Suppressor macrophage treated with lipopolysaccharide for 1 hour (primary cell): ENCODE measurements around the gene ERO1B.
"Not testable (repeated sequence)": the region's sequence is repeated elsewhere in the genome, so short reads cannot be mapped to it uniquely, and the experiment has no call there.

Experiments used
- DNase-seq, 3 donors: peaks; one replicate each; pipeline ENCODE4 v3.0.0-alpha.2; 2020 to 2022

ERO1B gene

GRCh38 chr1:236281654-236282424 lies at the start of gene ERO1B:
ERO1B (minus strand) TSS chr1:236281958; CDS start chr1:236281783, 175 bp downstream.
- DNase-seq, result peak; percentile 98 to 100 (median 99)

- not testable (repeated sequence) for DNase-seq
Observed at GRCh38 chr1:236331412-236331811, 49.7 kb upstream of the ERO1B start.

- no peak for DNase-seq
Observed at GRCh38 chr1:236326432-236326831, 44.7 kb upstream of the ERO1B start.

- no peak for DNase-seq
Observed at GRCh38 chr1:236325567-236325966, 43.8 kb upstream of the ERO1B start.

GRCh38 chr1:236323819-236324411 lies 42.2 kb upstream of the ERO1B start:
- DNase-seq, result no peak

- no peak for DNase-seq
Observed at GRCh38 chr1:236322566-236323409, 41.0 kb upstream of the ERO1B start.

GRCh38 chr1:236321101-236321500 lies 39.3 kb upstream of the ERO1B start:
- no peak for DNase-seq

- DNase-seq, result no peak
Observed at GRCh38 chr1:236320671-236321070, 38.9 kb upstream of the ERO1B start.

- no peak for DNase-seq
Observed at GRCh38 chr1:236320214-236320613, 38.5 kb upstream of the ERO1B start.

- no peak for DNase-seq
Observed at GRCh38 chr1:236316437-236316836, 34.7 kb upstream of the ERO1B start.

- DNase-seq, result no peak
Observed at GRCh38 chr1:236315518-236315917, 33.8 kb upstream of the ERO1B start.

GRCh38 chr1:236315092-236315491 lies 33.3 kb upstream of the ERO1B start:
- no peak for DNase-seq

- not testable (repeated sequence) for DNase-seq
Observed at GRCh38 chr1:236314050-236314449, 32.3 kb upstream of the ERO1B start.

- DNase-seq, result no peak
Observed at GRCh38 chr1:236313427-236313826, 31.7 kb upstream of the ERO1B start.

- no peak for DNase-seq
Observed at GRCh38 chr1:236311040-236311439, 29.3 kb upstream of the ERO1B start.

GRCh38 chr1:236308827-236309226 lies 27.1 kb upstream of the ERO1B start:
- no peak for DNase-seq

GRCh38 chr1:236307435-236307834 lies 25.7 kb upstream of the ERO1B start:
- DNase-seq, result no peak

GRCh38 chr1:236304682-236305081 lies 22.9 kb upstream of the ERO1B start:
- DNase-seq, result no peak

GRCh38 chr1:236303675-236304074 lies 21.9 kb upstream of the ERO1B start:
- DNase-seq, result peak in 1 of 3 donors; percentile 10

GRCh38 chr1:236302941-236303340 lies 21.2 kb upstream of the ERO1B start:
- no peak for DNase-seq

GRCh38 chr1:236301958-236302335 lies 20.2 kb upstream of the ERO1B start:
- DNase-seq, result no peak

GRCh38 chr1:236301080-236301957 lies 19.6 kb upstream of the ERO1B start:
- DNase-seq, result no peak

- DNase-seq, result no peak
Observed at GRCh38 chr1:236297161-236297560, 15.4 kb upstream of the ERO1B start.
